K562 (cell line): ENCODE results near the gene CAMK2B.

Experiments
- CHD1 ChIP-seq: fragments of 200-600 bp; sonication (generic); IDR thresholded peaks from one replicate; pipeline ENCODE4 v1.6.1; 2012; ENCODE audit warnings: mild to moderate bottlenecking, moderate library complexity, low read length, inconsistent platforms
- CTCF ChIP-seq, 3 experiments: IDR thresholded peaks in 2 of 3; conservative IDR thresholded peaks in 1 of 3; 2 replicates each; pipeline ENCODE4 v1.5.1; 2011 to 2012; ENCODE audit warnings: low read length in 3 of 3, mild to moderate bottlenecking in 3 of 3, control low read depth in 2 of 3, improper control_type of control experiment in 1 of 3, inconsistent platforms in 1 of 3, low read depth in 1 of 3, mixed read lengths in 1 of 3, moderate library complexity in 1 of 3; ENCODE audit not compliant: insufficient read depth in 2 of 3
- HINFP ChIP-seq: fragments of 450-650 bp; conservative IDR thresholded peaks from 2 replicates; pipeline ENCODE4 v1.6.1; 2016; ENCODE audit warnings: missing genetic modification characterization, low read depth, mild to moderate bottlenecking, control low read depth, missing compliant biosample characterization
- L3MBTL2 ChIP-seq: fragments of 450-650 bp; IDR thresholded peaks from 2 replicates; pipeline ENCODE4 v1.6.1; 2016; ENCODE audit warnings: mild to moderate bottlenecking, moderate library complexity
- LEF1 ChIP-seq: fragments of 450-650 bp; IDR thresholded peaks from 2 replicates; pipeline ENCODE4 v1.6.1; 2016; ENCODE audit warnings: mild to moderate bottlenecking
- MAZ ChIP-seq, 2 experiments: fragments of 450-650 bp in 1 of 2; sonication (generic) in 1 of 2; formaldehyde crosslinking; IDR thresholded peaks in 1 of 2; conservative IDR thresholded peaks in 1 of 2; 2 replicates each; pipeline versions ENCODE4 v1.4.0 to v1.5.0; 2020; ENCODE audit warnings: mild to moderate bottlenecking in 1 of 2, missing genetic modification reagents in 1 of 2
- POLR2A ChIP-seq: fragments of 450-650 bp; conservative IDR thresholded peaks from 2 replicates; pipeline ENCODE4 v1.6.1; 2016
- TBL1XR1 ChIP-seq, 2 experiments: IDR thresholded peaks; 2 replicates each; pipeline ENCODE4 v1.6.1; 2012; ENCODE audit warnings: improper control_type of control experiment in 2 of 2, low read length in 2 of 2, mild to moderate bottlenecking in 1 of 2
- ZFP30 ChIP-seq: fragments of 250-450 bp; sonication (Bioruptor Pico); IDR thresholded peaks from 2 replicates; pipeline ENCODE4 v1.8.0; 2022; ENCODE audit warnings: moderate library complexity, mild to moderate bottlenecking, inconsistent platforms, borderline replicate concordance
- ZNF217 ChIP-seq: sonication (generic); formaldehyde crosslinking; IDR thresholded peaks from 2 replicates; pipeline ENCODE4 v1.8.0; 2022; ENCODE audit warnings: mild to moderate bottlenecking, missing genetic modification reagents
- TF ChIP-seq, protein P1 (sequence below): sonication (generic); formaldehyde crosslinking; IDR thresholded peaks from 2 replicates; pipeline ENCODE4 v1.5.0; 2020; ENCODE audit warnings: missing genetic modification reagents
- TF ChIP-seq, protein P2 (sequence below), 2 experiments: fragments of 450-650 bp; formaldehyde crosslinking in 1 of 2; IDR thresholded peaks; 2 replicates each; pipeline versions ENCODE4 v1.4.0 to v1.6.1; 2014 to 2020; ENCODE audit warnings: mild to moderate bottlenecking in 2 of 2, borderline replicate concordance in 1 of 2, low read depth in 1 of 2

DNA sequence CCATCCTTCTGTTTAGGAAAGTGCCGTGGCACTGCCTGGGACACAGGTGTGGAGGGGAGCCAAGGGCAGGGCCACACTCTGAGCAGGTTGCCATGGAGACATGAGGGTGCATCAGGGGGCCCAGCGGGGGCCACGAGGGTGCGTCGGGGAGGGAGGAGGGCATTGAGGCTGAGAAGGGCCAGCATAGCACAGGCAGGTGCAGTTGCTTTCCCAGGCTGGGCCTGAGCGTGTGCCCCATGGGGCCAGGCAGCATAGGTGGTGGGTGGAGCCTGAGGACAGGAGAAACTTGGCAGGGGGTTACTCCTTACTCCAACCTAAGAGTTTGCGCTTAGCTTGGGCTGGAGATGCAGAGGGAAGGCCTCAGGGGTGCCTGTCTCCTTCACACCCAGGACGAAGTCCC, 109.4 kb downstream of the CAMK2B start:
- TF ChIP-seq CTCF (IDR thresholded peaks at IDR 0.05 in 2 of 3, conservative IDR thresholded peaks at IDR 0.05 in 1 of 3; ENCODE audit: insufficient read depth in 2 of 3, low read depth in 1 of 3, low read length in 3 of 3), result no peak
- no peak for TF ChIP-seq POLR2A
- no peak for TF ChIP-seq CHD1
- TF ChIP-seq, protein P1, sequence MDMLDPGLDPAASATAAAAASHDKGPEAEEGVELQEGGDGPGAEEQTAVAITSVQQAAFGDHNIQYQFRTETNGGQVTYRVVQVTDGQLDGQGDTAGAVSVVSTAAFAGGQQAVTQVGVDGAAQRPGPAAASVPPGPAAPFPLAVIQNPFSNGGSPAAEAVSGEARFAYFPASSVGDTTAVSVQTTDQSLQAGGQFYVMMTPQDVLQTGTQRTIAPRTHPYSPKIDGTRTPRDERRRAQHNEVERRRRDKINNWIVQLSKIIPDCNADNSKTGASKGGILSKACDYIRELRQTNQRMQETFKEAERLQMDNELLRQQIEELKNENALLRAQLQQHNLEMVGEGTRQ (CRISPR knock-in tag), result no peak
- no peak for TF ChIP-seq ZFP30 (CRISPR knock-in tag)
- no peak for TF ChIP-seq L3MBTL2
- TF ChIP-seq, protein P2, sequence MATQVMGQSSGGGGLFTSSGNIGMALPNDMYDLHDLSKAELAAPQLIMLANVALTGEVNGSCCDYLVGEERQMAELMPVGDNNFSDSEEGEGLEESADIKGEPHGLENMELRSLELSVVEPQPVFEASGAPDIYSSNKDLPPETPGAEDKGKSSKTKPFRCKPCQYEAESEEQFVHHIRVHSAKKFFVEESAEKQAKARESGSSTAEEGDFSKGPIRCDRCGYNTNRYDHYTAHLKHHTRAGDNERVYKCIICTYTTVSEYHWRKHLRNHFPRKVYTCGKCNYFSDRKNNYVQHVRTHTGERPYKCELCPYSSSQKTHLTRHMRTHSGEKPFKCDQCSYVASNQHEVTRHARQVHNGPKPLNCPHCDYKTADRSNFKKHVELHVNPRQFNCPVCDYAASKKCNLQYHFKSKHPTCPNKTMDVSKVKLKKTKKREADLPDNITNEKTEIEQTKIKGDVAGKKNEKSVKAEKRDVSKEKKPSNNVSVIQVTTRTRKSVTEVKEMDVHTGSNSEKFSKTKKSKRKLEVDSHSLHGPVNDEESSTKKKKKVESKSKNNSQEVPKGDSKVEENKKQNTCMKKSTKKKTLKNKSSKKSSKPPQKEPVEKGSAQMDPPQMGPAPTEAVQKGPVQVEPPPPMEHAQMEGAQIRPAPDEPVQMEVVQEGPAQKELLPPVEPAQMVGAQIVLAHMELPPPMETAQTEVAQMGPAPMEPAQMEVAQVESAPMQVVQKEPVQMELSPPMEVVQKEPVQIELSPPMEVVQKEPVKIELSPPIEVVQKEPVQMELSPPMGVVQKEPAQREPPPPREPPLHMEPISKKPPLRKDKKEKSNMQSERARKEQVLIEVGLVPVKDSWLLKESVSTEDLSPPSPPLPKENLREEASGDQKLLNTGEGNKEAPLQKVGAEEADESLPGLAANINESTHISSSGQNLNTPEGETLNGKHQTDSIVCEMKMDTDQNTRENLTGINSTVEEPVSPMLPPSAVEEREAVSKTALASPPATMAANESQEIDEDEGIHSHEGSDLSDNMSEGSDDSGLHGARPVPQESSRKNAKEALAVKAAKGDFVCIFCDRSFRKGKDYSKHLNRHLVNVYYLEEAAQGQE (IDR thresholded peaks at IDR 0.05; ENCODE audit: borderline replicate concordance), result no peak
- TF ChIP-seq, protein P2 (CRISPR knock-in tag; IDR thresholded peaks at IDR 0.05; ENCODE audit: low read depth), result no peak
- no peak for TF ChIP-seq LEF1
- no peak for TF ChIP-seq TBL1XR1 (IDR thresholded peaks at IDR 0.05; ENCODE audit: low read length in 2 of 2)
- no peak for TF ChIP-seq MAZ (CRISPR knock-in tag; conservative IDR thresholded peaks at IDR 0.05 in 1 of 2, IDR thresholded peaks at IDR 0.05 in 1 of 2)
- TF ChIP-seq HINFP (tag), result no peak
- TF ChIP-seq ZNF217, result no peak
